Mesenchymal stem cell (in vitro differentiated cells and primary cell): ENCODE measurements around the gene GRM1.

Experiments used
- DNase-seq: peaks from one replicate; pipeline ENCODE4 v3.0.0-alpha.2; 2013
- H2AFZ ChIP-seq: one replicate; pipeline ENCODE4 v1.6.1; 2013; ENCODE audit warnings: low read depth, mild to moderate bottlenecking, control low read depth, inconsistent platforms, low read length, moderate library complexity
- H2AK5ac ChIP-seq: 2 replicates; pipeline ENCODE4 v1.6.1; 2013; ENCODE audit warnings: low read length, moderate library complexity, mild to moderate bottlenecking, inconsistent platforms; ENCODE audit not compliant: severe bottlenecking
- H2BK120ac ChIP-seq: one replicate; pipeline ENCODE4 v1.6.1; 2013; ENCODE audit warnings: low read depth, mild to moderate bottlenecking, inconsistent platforms, low read length, moderate library complexity
- H2BK12ac ChIP-seq, 2 experiments: one replicate each; pipeline ENCODE4 v1.6.1; 2013; ENCODE audit warnings: inconsistent platforms in 2 of 2, low read length in 2 of 2, mild to moderate bottlenecking in 2 of 2, moderate library complexity in 2 of 2, control low read depth in 1 of 2
- H2BK15ac ChIP-seq: one replicate; pipeline ENCODE4 v1.6.1; 2013; ENCODE audit warnings: mild to moderate bottlenecking, low read depth, inconsistent platforms; ENCODE audit not compliant: poor library complexity, severe bottlenecking
- H2BK5ac ChIP-seq: 2 replicates; pipeline ENCODE4 v1.6.1; 2013; ENCODE audit warnings: low read depth, mild to moderate bottlenecking, low read length, control low read depth, inconsistent platforms; ENCODE audit not compliant: poor library complexity, severe bottlenecking
- H3K14ac ChIP-seq, 2 experiments: one replicate each; pipeline ENCODE4 v1.6.1; 2013; ENCODE audit warnings: inconsistent platforms in 2 of 2, low read length in 2 of 2, control low read depth in 1 of 2, mild to moderate bottlenecking in 1 of 2, moderate library complexity in 1 of 2
- H3K18ac ChIP-seq, 2 experiments: one replicate each; pipeline ENCODE4 v1.6.1; 2013; ENCODE audit warnings: inconsistent platforms in 2 of 2, low read length in 2 of 2, control low read depth in 1 of 2, low read depth in 1 of 2, mild to moderate bottlenecking in 1 of 2
- H3K23ac ChIP-seq, 2 experiments: one replicate each; pipeline ENCODE4 v1.6.1; 2013; ENCODE audit warnings: inconsistent platforms in 2 of 2, low read length in 2 of 2, mild to moderate bottlenecking in 2 of 2, moderate library complexity in 2 of 2, control low read depth in 1 of 2
- H3K27ac ChIP-seq: 2 replicates; pipeline ENCODE4 v1.5.1; 2013; ENCODE audit warnings: mild to moderate bottlenecking, moderate library complexity, low read length, control low read depth, inconsistent platforms; ENCODE audit not compliant: poor library complexity, severe bottlenecking
- H3K27me3 ChIP-seq, 2 experiments: 2 replicates each; pipeline versions ENCODE4 v1.6.1 to v1.7.0; 2013; ENCODE audit warnings: low read length in 2 of 2, mild to moderate bottlenecking in 2 of 2, moderate library complexity in 2 of 2, control low read depth in 1 of 2, inconsistent platforms in 1 of 2; ENCODE audit not compliant: control insufficient read depth in 1 of 2, insufficient read depth in 1 of 2
- H3K36me3 ChIP-seq, 2 experiments: 2 replicates each; pipeline versions ENCODE4 v1.6.1 to v1.7.0; 2013; ENCODE audit warnings: low read length in 2 of 2, control low read depth in 1 of 2, inconsistent platforms in 1 of 2, low read depth in 1 of 2, mild to moderate bottlenecking in 1 of 2; ENCODE audit not compliant: insufficient read depth in 2 of 2, control insufficient read depth in 1 of 2
- H3K4ac ChIP-seq, 2 experiments: one replicate each; pipeline ENCODE4 v1.6.1; 2013; ENCODE audit warnings: inconsistent platforms in 2 of 2, low read length in 2 of 2, mild to moderate bottlenecking in 2 of 2, moderate library complexity in 2 of 2, control low read depth in 1 of 2, low read depth in 1 of 2
- H3K4me1 ChIP-seq: 2 replicates; pipeline ENCODE4 v1.6.1; 2013; ENCODE audit warnings: low read depth, low read length, control low read depth; ENCODE audit not compliant: control insufficient read depth, insufficient read depth
- H3K4me2 ChIP-seq: 2 replicates; pipeline ENCODE4 v1.6.1; 2013; ENCODE audit warnings: low read length, mild to moderate bottlenecking, inconsistent platforms; ENCODE audit not compliant: poor library complexity, severe bottlenecking
- H3K4me3 ChIP-seq, 2 experiments: 2 replicates each; pipeline versions ENCODE4 v1.5.1 to v1.7.0; 2013; ENCODE audit warnings: low read length in 2 of 2, mild to moderate bottlenecking in 2 of 2, control low read depth in 1 of 2, low read depth in 1 of 2; ENCODE audit not compliant: insufficient read depth in 1 of 2
- H3K79me1 ChIP-seq: replicated peaks from 2 replicates; pipeline ENCODE4 v1.6.1; 2013; ENCODE audit warnings: mild to moderate bottlenecking, control low read depth, low read length, inconsistent platforms; ENCODE audit not compliant: poor library complexity, severe bottlenecking
- H3K9ac ChIP-seq: 2 replicates; pipeline ENCODE4 v1.7.0; 2013; ENCODE audit warnings: mild to moderate bottlenecking, low read length, moderate library complexity
- H3K9me3 ChIP-seq: 2 replicates; pipeline ENCODE4 v1.7.0; 2013; ENCODE audit warnings: mild to moderate bottlenecking, low read length; ENCODE audit not compliant: control insufficient read depth
- H4K8ac ChIP-seq: one replicate; pipeline ENCODE4 v1.6.1; 2013; ENCODE audit warnings: inconsistent platforms, mild to moderate bottlenecking, low read length, moderate library complexity
- H4K91ac ChIP-seq: one replicate; pipeline ENCODE4 v1.6.1; 2013; ENCODE audit warnings: mild to moderate bottlenecking, low read length, inconsistent platforms
- WGBS: methylation state at CpG from one replicate; pipeline ENCODE4 v1.1.7; 2013; ENCODE audit warnings: mixed read lengths; 5-methylcytosine and 5-hydroxymethylcytosine counted together

Gene GRM1

DNA sequence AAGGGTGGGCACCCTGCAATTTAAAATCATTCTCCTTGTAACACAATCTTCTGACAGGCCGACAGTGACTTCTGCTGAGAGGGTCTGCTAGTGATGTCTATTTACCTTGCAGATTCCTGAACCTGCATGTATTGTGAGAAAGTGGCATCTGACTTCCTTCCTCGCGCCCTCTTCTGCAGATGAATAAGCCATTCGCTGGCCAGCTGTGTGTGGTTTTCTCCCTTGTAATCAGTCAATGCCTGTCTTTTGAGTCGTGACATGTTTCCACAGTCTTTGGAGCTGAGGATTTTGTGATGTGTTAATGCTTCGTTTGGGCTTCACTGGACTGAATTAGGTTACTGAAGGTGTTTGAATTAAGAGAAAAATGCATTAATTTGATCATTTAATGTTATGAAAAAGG is 125.3 kb downstream of the GRM1 start:
- no peaks in the 10 kb centered on the region for H3K36me3 ChIP-seq
- no peaks in the 10 kb centered on the region for H3K9me3 ChIP-seq
- H4K8ac ChIP-seq: no peak overlapping the region
- H4K91ac ChIP-seq: no peak overlapping the region
- H3K9ac ChIP-seq: no peak overlapping the region
- H3K27me3 ChIP-seq: no peaks in the 10 kb centered on the region
- no peak for DNase-seq
- no peak overlapping the region for H2BK5ac ChIP-seq
- H2AFZ ChIP-seq: no peak overlapping the region
- H3K18ac ChIP-seq: no peak overlapping the region
- no peak overlapping the region for H3K4ac ChIP-seq
- no peak overlapping the region for H2BK120ac ChIP-seq
- H2BK12ac ChIP-seq: no peak overlapping the region
- no peak overlapping the region for H3K4me3 ChIP-seq
- H3K14ac ChIP-seq: no peak overlapping the region
- H3K79me1 ChIP-seq: no peaks in the 10 kb centered on the region
- H3K27ac ChIP-seq: no peak overlapping the region
- no peak overlapping the region for H3K4me2 ChIP-seq
- no peak overlapping the region for H3K23ac ChIP-seq
- no peak overlapping the region for H2BK15ac ChIP-seq
- WGBS: 53% methylated on average over 6 of the region's 6 CpGs
- H3K4me1 ChIP-seq: no peaks in the 10 kb centered on the region
- no peak overlapping the region for H2AK5ac ChIP-seq

DNA sequence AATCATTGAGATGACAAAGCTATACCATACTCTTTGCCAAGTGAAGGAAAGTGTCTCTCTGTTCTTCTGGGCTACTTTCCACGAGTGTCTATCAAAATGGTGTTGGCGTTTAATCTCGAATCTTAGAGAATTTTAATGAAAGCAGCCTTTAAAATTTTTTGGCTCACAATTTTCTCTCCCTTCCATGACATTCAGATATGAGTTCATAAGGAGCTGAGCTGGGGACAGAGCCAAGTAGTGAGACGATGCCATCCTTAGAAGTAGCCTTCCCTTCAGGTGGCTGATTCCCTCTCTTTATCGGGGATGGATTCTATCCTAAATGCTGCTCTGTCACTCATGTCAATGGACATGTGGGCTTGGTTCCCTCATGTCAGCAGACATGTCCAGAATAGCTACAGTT is 132.8 kb downstream of the GRM1 start:
- H2BK15ac ChIP-seq: no peak overlapping the region
- no peak overlapping the region for H3K4me2 ChIP-seq
- no peak overlapping the region for H4K8ac ChIP-seq
- DNase-seq: no peak
- no peak overlapping the region for H3K9ac ChIP-seq
- no peaks in the 10 kb centered on the region for H3K36me3 ChIP-seq
- H4K91ac ChIP-seq: no peak overlapping the region
- no peak overlapping the region for H2BK120ac ChIP-seq
- no peaks in the 10 kb centered on the region for H3K4me1 ChIP-seq
- H2BK12ac ChIP-seq: no peak overlapping the region
- no peak overlapping the region for H3K18ac ChIP-seq
- no peak overlapping the region for H3K14ac ChIP-seq
- no peak overlapping the region for H2AFZ ChIP-seq
- H3K4ac ChIP-seq: no peak overlapping the region
- no peak overlapping the region for H3K4me3 ChIP-seq
- 86% methylated on average over 4 of the region's 5 CpGs for WGBS
- no peak overlapping the region for H2BK5ac ChIP-seq
- no peaks in the 10 kb centered on the region for H3K27me3 ChIP-seq
- no peaks in the 10 kb centered on the region for H3K79me1 ChIP-seq
- H3K23ac ChIP-seq: no peak overlapping the region
- no peaks in the 10 kb centered on the region for H3K9me3 ChIP-seq
- H3K27ac ChIP-seq: no peak overlapping the region
- no peak overlapping the region for H2AK5ac ChIP-seq

DNA sequence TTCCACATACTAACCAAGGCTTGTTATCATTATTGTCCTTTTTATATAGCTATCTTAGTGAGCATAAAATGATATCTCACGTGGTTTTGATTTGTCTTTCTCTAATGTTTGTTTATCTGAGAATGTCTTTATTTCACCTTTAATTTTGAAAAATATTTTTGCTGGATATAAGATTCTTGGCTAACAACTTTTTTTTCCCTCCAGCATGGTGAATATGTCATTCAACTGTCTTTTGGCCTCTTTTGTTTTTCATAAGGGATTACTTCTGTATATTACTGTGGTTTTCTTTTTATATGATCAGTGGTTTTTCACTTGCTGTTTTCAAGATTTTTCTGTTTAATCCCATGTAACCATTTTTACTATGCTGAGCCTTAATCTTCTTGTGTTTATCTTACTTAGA is 141.0 kb downstream of the GRM1 start:
- no peak overlapping the region for H2AK5ac ChIP-seq
- no peak overlapping the region for H3K27ac ChIP-seq
- peaks cover 7% of the 10 kb centered on the region for H3K9me3 ChIP-seq
- no peak overlapping the region for H3K18ac ChIP-seq
- no peak overlapping the region for H3K14ac ChIP-seq
- DNase-seq: no peak
- H3K79me1 ChIP-seq: no peaks in the 10 kb centered on the region
- no peak overlapping the region for H2BK12ac ChIP-seq
- H2BK5ac ChIP-seq: no peak overlapping the region
- no CpG with 5 or more reads among the region's 1 CpG for WGBS
- no peak overlapping the region for H3K4me3 ChIP-seq
- no peak overlapping the region for H3K9ac ChIP-seq
- no peak overlapping the region for H2AFZ ChIP-seq
- no peak overlapping the region for H2BK15ac ChIP-seq
- no peak overlapping the region for H3K4me2 ChIP-seq
- no peak overlapping the region for H3K23ac ChIP-seq
- no peaks in the 10 kb centered on the region for H3K36me3 ChIP-seq
- H3K4ac ChIP-seq: no peak overlapping the region
- H4K8ac ChIP-seq: no peak overlapping the region
- H3K27me3 ChIP-seq: no peaks in the 10 kb centered on the region
- no peak overlapping the region for H2BK120ac ChIP-seq
- no peaks in the 10 kb centered on the region for H3K4me1 ChIP-seq
- no peak overlapping the region for H4K91ac ChIP-seq

DNA sequence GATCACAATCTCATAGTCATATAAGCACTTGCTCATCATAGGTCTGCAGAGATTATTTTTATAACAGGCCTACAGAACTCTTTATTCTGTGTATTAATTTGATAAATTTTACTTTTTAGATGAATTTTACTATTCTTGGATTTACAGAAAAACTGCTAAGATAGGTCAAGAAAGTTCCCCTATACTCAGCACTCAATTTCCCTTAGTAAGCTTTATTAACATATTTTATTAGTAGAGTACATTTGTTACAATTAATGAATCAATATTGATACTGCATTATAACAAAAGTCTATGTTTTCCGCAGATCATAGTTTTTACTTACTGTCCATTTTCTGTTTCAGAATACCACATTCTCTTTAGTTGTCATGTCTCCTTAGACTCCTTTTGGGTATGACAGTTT is 148.9 kb downstream of the GRM1 start:
- H3K27me3 ChIP-seq: no peaks in the 10 kb centered on the region
- no peak overlapping the region for H3K27ac ChIP-seq
- H2BK12ac ChIP-seq: no peak overlapping the region
- no peak overlapping the region for H3K4ac ChIP-seq
- H2AK5ac ChIP-seq: no peak overlapping the region
- H3K4me1 ChIP-seq: no peaks in the 10 kb centered on the region
- no peak overlapping the region for H4K91ac ChIP-seq
- no peak overlapping the region for H4K8ac ChIP-seq
- no peak overlapping the region for H3K14ac ChIP-seq
- no peak overlapping the region for H3K9ac ChIP-seq
- no peaks in the 10 kb centered on the region for H3K9me3 ChIP-seq
- H2BK5ac ChIP-seq: no peak overlapping the region
- no peak overlapping the region for H3K18ac ChIP-seq
- H2BK15ac ChIP-seq: no peak overlapping the region
- no peak for DNase-seq
- no peak overlapping the region for H3K23ac ChIP-seq
- no CpG with 5 or more reads among the region's 1 CpG for WGBS
- H2AFZ ChIP-seq: no peak overlapping the region
- H3K79me1 ChIP-seq: no peaks in the 10 kb centered on the region
- no peak overlapping the region for H3K4me2 ChIP-seq
- H2BK120ac ChIP-seq: no peak overlapping the region
- H3K4me3 ChIP-seq: no peak overlapping the region
- no peaks in the 10 kb centered on the region for H3K36me3 ChIP-seq
